Measurements from ENCODE around the gene FUCA1. TPM values are rescaled to one million over a fixed set of nuclear protein-coding genes. Genes with fewer than 3 reads are reported as not detected.

Gene FUCA1
- total RNA-seq, 1 experiment from 2014 or later: 20.7 TPM

DNA sequence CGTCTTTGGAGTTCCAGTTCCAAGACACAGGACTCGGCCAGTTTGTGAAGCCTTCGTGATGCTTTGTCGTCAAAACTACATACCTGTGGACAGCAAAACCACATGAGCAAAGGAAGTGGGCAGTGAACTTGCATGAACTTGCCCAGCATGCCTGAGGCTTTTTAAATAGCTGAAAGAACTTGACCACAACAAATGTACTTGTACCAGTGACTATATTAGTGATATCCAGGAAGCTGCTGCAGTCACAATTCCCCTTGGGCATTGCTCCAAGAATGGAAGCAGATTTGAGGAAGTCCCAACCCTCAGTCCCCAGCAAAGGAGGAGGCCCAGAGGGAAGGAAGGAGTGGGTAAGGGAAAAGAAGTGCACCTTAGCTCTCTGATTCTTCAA, 2.6 kb downstream of the FUCA1 start:
- DNase-seq (ENCODE audit: low read depth, low spot score): peak; percentile 73
- Histone ChIP-seq H3K4me3 (replicated peaks in 1 of 2; ENCODE audit: low read depth in 1 of 2, low read length in 2 of 2) (peak overlapping the region in 1 of 2 experiments; percentile 7; a peak in 1 of 4 replicates), H3K27ac (ENCODE audit: low read depth, low read length) (peak overlapping the region; percentile 63), H3K4me2 (ENCODE audit: low read length) (peak overlapping the region; percentile 96), H3K36me3 (ENCODE audit: control insufficient read depth in 1 of 2, insufficient read depth in 2 of 2, low read length in 2 of 2) (peaks cover 13 to 15% of the 10 kb centered on the region in 2 experiments; a peak in 3 of 4 replicates), H3K79me2 (ENCODE audit: insufficient read depth, low read length) (peaks cover 4% of the 10 kb centered on the region; the same call in 1 of the 2 replicates), H3K9me3 (ENCODE audit: control insufficient read depth in 1 of 2, insufficient read depth in 1 of 2, low read depth in 1 of 2, low read length in 2 of 2) (no peaks in the 10 kb centered on the region), H2AFZ (ENCODE audit: low read depth, low read length, poor library complexity, severe bottlenecking) (no peak overlapping the region), H3K27me3 (ENCODE audit: insufficient read depth, low read length) (no peaks in the 10 kb centered on the region), H3K9me2 (ENCODE audit: insufficient read depth) (no peaks in the 10 kb centered on the region), H3K9ac (ENCODE audit: low read length) (no peak overlapping the region), H4K20me1 (ENCODE audit: insufficient read depth) (no peaks in the 10 kb centered on the region), H3K4me1 (ENCODE audit: control insufficient read depth in 1 of 2, insufficient read depth in 2 of 2, low read length in 2 of 2) (peaks cover 34 to 39% of the 10 kb centered on the region in 2 experiments)
- ChIA-PET CTCF (interaction anchor here (0.8 kb wide), 1 partner anchor 93 kb away, joined by 3 read pairs; no protein-coding TSS in a partner anchor), POLR2A (no interaction called here), RAD21 (ENCODE audit: low non-redundant PET in 1 of 2, low total read pairs in 2 of 2, uncharacterized antibody in 2 of 2, unreplicated experiment in 2 of 2) (no interaction called here)
- TF ChIP-seq, protein P1, sequence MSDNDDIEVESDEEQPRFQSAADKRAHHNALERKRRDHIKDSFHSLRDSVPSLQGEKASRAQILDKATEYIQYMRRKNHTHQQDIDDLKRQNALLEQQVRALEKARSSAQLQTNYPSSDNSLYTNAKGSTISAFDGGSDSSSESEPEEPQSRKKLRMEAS (IDR thresholded peaks at IDR 0.05): peak; percentile 55; the same call in 1 of the 2 replicates
- TF ChIP-seq SP1 (IDR thresholded peaks at IDR 0.05; ENCODE audit: low read depth) (peak; percentile 76), CBX3 (IDR thresholded peaks at IDR 0.05; ENCODE audit: low read depth) (peak; percentile 51; the same call in 1 of the 2 replicates), JUND (IDR thresholded peaks at IDR 0.05) (peak; percentile 58; the same call in 1 of the 2 replicates), EGR1 (IDR thresholded peaks at IDR 0.05; ENCODE audit: low read depth) (no peak), RAD21 (IDR thresholded peaks at IDR 0.05; ENCODE audit: low read depth) (no peak), EZH2phosphoT487 (IDR thresholded peaks at IDR 0.05; ENCODE audit: borderline replicate concordance) (no peak), SIN3A (IDR thresholded peaks at IDR 0.05; ENCODE audit: low read depth) (peak; percentile 45; the same call in 1 of the 2 replicates), ELF1 (IDR thresholded peaks at IDR 0.05; ENCODE audit: borderline replicate concordance, low read depth) (peak; percentile 30; the same call in 1 of the 2 replicates), POLR2AphosphoS5 (IDR thresholded peaks at IDR 0.05; ENCODE audit: low read depth, low read length) (peak; percentile 36; the same call in 1 of the 2 replicates)
- intact Hi-C loops (cut with micrococcal nuclease): loop anchor here (5.0 kb wide), 1 partner anchor 93 kb away; no protein-coding TSS in a partner anchor
- BruUV-seq (replicated peaks): no TSS peak
- ATAC-seq: peak; percentile 43

Measured in HCT116 (cell line).